Fibroblast of upper back skin (primary cell): ENCODE measurements around the gene ELOVL1.
"Not testable (repeated sequence)": the region's sequence is repeated elsewhere in the genome, so short reads cannot be mapped to it uniquely, and the experiment has no call there.

Experiments
- DNase-seq: peaks from one replicate; pipeline ENCODE4 v3.0.0-alpha.2; 2013

The ELOVL1 gene

DNA sequence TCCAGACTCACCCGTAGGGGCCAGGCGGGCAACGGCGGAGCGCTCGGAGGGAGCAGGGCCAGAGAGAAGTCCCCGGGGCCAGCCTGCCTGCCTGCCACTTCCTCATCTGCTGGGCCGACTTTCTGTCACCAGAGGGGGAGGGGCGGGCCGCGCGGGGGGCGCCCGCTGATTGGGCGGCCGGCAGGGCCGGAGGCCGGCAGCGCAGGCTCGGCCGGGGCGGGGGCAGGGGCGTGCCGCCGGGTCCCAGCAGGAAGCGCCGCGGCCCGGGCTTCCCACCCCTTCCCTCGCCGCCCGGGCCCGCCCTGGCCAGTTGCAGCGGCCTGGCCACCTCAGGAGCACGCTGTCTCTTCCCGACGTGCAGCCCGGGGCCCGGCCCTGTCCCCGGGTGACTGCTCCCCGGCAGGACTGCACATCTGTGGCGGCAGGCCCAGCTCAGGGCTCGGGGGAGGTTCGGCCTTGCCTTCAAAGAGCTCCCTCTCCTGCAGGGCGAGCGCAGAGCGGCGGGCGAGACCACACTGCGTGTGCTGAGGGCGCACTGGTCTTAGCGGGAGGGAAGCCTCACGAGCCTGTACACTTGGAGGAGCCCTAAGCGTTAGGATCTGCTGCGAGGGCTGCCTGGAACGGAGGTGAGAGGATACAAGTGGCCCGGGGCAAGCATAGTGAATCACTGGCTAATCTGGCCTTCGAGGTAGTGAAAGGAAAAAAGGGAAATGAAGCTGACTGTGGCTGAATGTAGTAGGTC lies at the start of gene ELOVL1:
Gene ELOVL1 (minus strand): TSS at position 108 of the 742 bp plus-strand sequence. CDS start 2,402 bp downstream, outside the sequence.
- DNase-seq = peak; percentile 83

DNA sequence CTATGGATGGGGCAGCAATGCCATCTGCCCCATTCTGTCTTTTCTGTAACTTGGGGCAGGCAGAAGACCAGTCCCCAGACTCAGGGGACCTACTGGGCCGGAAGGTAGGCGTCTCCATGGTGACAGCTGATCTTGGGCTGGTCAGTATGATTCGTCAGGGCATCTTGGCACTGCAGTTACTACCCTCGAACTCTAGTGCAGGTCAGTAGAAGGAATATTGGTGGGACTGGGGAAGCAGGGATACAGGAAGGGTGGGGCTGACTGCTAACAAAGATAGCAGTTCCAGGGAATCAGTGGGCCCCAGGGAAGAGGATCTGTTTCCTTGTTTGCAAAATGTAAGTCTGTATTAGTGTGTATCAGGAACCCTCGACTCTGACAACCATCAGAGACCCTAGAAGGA lies 48.1 kb upstream of the ELOVL1 start:
- no peak for DNase-seq

DNA sequence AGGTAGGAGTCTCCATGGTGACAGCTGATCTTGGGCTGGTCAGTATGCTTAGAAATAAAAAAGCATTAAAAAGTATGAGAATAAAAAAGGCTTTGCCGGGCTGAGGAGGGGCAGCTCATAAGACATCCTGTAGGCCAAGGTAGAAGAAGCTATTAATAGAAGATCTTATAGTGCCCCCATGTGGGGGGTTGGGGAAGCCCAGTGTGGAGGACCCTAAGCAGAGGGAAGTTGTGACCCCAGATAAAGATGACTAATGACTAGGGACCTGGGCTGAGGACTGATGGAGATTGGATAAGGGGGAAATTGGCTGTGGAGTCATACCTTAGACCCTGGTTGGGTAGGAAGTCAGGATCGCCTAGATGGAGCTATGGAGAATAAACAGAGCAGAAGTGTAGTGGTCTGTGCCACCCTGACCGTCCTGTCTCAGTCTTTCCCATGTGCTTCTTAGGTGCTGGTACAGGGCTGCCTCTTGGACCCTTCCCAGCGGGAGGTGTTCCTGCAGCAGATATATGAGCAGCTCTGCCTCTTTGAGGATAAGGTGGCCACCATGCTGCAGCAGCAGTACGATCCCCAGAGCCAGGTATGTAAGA lies 46.9 kb upstream of the ELOVL1 start:
- peak; percentile 49 for DNase-seq

DNA sequence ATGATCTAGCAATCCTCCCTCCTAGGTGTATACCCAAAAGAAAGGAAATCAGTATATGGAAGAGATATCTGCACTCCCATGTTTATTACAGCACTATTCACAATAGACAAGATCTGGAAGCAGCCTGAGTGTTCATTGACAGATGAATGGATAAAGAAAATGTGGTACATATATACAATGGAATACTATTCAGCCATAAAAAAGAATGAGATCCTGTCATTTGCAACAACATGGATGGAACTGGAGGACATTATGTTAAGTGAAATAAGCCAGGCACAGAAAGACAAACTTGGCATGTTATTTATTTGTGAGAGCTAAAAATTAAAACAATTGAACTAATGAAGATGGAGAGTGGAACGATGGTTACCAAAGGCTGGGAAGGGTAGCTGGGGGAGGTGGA lies 45.6 kb upstream of the ELOVL1 start:
- not testable (repeated sequence) for DNase-seq

DNA sequence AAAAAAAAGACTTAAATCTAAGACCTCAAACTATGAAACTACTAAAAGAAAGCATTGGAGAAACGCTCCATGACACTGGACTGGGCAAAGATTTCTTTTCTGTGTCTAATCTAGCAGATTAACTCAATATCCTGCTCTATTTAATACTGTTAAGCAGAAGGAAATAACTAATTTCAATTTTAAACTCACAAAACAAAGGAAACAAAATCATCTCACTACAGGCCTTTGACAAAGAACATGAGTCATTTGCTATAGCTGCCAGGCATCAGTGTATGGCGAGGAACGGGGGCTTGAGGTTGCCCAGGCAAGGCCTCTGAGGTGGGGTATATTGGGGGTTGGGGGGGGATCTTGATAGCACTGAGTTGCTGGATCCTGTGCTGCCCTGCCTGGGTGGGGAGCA lies 42.8 kb upstream of the ELOVL1 start:
- no peak for DNase-seq

DNA sequence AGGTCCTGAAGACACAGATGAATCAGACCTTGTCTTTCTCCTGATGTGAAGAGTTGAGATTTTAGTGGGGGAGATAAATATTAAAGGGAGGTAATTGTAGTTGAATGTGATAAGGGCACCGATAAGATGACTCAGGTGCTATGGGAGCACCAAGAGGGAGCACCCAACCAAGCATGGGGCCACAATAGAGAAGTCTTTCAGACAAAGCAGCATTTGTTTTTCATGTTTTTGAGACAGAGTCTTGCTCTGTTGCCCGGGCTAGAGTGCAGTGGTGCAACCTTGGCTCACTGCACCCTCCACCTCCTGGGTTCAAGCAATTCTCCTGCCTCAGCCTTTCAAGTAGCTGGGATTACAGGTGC lies 38.0 kb upstream of the ELOVL1 start:
- no peak for DNase-seq

DNA sequence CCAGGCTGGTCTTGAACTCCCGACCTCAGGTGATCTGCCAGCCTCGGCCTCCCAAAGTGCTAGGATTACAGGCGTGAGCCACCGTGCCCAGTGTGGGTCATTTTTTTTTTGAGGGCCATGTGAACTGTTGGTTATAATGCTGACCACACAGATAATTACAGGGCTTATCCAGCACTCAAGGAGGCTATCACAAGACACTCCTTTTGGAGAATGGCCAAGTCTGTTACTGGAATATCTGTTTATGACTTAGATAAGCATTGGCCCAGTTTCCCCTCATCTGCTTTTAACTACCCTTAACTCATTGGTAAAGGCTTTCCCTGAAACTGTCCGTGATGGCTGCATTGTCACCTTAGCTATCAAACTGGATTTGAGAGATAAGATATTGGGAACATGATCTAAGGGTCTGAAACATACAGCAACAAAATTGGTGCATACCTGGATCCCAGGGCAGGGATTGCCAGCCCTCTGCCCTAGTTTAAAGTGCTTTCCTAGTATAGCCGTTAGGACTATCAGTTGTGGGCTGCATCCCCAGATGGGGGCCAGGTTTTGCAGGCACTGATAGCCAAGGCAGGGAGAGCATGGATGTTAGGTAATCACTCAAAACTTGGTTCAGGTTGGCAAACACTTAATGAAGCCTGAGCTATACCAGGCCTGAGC lies 37.5 kb upstream of the ELOVL1 start:
- DNase-seq = no peak

DNA sequence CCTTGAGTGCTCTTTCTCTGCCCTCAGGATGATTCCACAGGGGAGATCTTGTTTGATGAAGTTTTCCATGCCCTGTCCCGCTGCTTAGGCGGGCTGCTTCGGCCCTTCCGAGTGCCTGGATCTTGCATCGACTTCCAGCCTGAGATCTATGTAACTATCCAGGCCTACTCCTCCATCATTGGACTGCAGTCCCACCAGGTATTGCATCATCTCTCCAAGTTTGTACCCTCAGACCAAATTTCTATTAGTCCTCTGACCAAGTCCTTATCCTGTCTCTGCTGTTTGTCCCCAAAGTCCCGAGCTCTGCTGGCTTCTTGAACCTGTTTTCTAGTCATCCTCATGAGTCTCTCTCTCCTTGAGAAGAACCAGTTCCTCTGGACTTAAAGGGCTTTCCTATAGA lies 36.5 kb upstream of the ELOVL1 start:
- DNase-seq = no peak

DNA sequence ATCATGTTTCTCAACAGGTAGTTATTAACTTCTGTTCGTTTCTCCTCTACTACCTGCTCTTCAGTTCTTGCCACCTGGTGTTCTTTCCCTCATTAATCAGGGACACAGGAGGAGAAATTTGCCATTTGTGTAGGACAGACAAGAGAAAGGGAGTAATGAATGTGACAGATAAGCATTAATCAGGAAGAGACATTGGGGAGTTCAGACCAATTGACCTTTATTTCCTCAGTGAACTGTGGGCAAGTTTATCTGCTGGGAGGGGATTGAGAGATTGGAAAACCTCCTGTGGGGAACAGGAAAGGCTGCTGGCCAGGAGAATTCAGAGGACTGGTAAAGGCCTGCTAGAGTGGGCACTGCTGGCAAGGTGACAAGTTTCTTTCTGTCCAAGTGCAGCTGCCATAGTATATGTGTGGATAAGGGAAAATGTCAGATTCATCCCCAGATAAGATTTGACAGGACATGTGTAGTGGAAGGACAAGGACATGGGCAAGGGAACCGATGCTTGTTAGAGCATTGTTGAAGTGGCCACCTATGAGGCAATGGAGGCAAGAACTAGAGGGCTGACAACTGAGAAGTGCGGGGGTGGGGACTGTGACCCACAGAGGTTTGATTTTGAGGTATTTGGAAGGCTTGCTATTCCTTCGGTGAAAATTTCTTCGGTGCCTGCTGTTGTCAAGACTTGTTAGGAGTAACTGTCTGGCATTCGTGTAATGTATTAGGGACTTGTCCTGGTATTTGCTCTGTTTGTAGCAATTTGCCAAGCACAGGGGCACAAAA lies 34.5 kb upstream of the ELOVL1 start:
- no peak for DNase-seq

DNA sequence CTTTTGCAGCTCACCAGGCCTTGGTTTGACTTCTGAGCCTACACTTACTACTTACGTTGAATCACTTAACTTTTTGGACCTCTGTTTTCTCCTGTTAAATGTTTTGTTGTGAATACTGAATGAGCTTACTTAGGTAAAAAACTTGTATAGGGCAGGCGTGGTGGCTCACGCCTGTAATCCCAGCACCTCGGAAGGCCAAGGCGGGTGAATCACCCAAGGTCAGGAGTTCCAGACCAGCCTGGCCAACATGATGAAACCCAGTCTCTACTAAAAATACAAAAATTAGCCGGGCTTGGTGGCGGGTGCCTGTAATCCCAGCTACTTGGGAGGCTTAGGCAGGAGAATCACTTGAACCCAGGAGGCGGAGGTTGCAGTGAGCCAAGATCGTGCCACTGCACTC lies 32.6 kb upstream of the ELOVL1 start:
- DNase-seq = not testable (repeated sequence)

DNA sequence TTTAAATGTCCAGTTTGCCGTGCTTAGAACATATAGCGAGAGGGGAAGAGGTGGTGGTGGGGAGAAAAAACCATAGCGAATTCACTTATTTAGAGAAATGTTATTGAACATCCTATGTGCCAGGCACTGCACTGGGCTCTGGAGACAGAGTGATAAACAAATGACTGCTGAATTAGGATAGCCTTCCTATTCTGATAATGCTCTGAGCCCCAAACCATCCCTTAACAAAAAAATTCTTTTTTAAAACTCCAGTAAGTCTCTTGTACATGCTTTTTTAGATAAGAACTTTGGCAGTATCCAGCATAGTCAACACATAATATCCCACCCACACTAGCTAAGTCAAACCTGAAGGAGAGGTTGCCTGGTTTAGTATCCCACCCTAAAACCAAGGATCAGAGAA lies 30.4 kb upstream of the ELOVL1 start:
- no peak for DNase-seq

DNA sequence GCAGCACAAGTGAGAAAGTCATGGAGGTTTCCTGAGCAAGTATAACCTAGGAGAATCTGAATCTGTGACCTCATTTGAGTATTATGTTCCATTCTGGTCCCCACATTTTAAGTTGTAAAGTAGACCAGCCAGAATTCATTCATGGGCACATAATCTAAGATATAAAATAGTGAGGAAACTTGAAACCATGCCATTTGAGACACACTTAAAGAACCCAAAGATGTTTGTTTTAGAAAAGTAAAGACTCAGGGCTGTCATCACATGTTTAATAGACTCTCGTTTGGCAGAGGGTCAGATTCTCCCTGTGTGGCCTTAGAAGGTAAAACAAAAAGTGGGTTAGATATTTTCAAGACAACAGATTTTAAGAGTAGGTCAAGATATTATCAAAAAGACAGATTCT lies 28.2 kb upstream of the ELOVL1 start:
- no peak for DNase-seq

DNA sequence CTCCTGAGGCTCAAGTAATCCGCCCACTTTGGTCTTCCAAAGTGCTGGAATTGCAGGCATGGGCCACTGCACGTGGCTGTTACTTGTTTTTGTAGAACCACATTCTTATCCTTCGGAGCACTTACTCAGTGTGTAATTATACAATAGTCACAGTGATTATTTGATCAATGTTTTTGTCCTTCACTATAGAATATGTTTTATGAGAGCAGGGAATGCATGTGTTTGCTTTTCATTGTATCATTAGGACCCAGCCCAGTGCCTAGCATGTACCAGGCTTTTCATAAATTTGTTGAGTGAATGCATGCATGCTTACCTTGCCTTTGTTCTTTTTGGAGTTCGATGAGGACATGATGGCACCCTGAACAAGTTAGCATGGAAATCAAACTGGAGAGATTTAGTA lies 27.7 kb upstream of the ELOVL1 start:
- DNase-seq = no peak

DNA sequence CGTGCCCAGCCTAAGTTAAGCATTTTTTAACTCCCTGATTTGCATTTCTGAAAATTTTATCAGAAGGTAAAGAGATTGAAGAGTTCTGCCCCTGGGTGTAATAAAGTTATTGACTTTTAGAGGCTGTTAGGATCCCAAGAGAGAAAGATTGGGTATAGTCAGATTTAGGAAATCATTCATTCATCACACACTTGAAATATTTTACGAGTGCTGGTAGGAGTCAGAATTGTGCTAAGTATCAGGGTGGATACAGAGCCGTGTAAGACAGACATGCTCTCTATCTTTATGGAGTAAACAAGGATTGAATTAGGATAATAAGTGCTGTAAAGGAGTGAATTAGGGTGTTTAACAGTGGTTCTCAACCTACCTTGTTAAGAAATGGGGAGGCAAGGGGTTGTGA lies 24.9 kb upstream of the ELOVL1 start:
- no peak for DNase-seq

DNA sequence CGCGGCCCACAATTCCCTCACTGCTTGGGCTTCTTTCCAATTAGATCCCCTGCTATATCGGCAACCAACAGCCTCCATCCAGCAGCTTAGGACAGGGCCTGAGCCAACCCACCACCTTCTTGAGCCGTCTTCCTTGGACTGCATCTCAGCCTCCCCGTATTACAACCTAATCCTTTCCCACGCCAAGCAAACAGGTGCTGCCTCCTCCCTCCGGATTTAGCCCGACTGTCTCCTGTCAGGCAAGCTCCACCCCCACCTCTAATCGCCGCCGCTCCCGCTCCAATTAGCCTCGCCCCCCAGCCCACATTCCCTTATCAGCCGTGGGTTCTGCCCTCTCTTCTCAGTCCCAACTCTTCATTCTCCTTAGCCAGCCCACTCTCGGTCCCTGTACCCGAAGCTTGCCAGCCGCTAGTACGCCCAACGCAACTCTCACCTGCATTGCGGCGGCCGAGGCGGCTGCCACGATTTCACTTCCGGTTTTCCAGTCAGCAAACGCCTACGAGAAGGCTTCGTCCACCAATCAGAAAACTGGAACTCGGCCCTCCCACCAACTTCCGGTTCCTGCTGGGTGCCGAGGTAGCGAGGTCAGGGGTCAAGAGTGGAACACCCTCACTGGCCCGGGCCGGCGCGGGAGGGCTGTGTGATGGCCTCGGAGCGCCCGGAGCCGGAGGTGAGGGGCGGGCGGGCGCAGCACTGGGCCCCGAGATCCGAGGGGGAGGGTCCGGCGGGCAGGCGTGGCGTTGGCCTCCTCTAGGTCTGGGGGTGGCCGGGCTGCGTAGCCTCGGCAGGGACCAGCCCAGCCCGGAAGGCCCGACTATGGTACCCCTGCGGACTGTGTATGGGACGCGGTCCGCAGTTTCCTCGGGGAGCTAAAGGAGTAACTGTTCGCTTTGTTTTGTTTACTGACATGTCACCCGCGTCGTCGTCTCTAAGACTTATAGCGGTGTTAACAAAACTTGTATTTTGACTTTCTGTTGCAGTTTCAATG lies 21.8 kb upstream of the ELOVL1 start, which contains the start of the genes MED8 and SZT2:
Gene MED8 (minus strand): TSS at position 475 of the 988 bp plus-strand sequence. CDS start 36 bp downstream, at position 439.
Gene SZT2 (plus strand): TSS at position 574 of the 988 bp plus-strand sequence. CDS start 70 bp downstream, at position 644.
- peak; percentile 94 for DNase-seq

DNA sequence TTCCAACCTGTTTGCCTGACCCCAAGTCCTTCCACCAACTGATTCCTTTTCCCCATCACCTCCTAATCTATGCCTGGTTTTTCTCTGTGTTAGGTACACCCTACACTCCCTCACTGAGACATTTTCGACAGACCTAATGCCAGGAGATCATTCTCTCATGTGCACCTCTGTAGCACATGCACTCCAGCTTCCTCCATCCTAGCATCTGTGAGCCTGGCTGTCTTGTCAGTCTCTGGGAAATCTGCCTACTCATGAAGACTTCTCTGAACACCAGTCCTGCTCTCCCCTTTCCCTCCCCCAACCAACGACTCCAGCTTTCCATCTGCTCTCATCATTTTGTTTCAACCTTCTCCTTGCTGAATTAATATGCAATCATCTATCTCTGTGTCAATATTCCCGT lies 20.8 kb upstream of the ELOVL1 start:
- DNase-seq = no peak

DNA sequence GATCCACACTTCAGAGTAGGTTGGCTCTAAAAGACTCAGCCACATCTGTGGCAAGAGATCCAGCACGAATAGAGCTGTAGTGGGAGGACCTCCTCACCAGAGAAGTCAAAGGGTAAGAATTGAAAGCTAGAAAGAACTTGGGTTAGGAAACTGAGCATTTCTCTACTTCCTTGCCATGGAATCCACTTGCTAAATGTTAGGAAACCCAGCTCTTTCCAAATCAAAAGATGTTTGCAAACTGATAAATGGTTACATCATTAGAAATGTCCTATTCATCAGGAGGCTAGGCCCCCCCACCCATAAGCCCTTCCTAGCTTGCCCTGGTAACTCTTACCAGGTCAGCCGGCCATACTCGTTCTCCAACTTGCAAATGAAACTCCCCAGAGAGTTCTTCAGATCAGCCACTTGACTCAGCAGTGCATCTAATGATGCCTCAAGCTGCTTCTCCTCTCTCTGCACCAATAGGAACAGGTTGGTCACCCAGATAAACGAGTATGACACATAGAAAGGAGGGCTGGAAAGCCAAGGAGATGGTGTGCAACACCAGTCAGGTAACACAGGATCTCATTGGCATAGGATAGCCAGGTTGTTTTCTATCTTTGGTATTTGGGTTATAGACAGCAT lies 20.3 kb upstream of the ELOVL1 start:
- no peak for DNase-seq

DNA sequence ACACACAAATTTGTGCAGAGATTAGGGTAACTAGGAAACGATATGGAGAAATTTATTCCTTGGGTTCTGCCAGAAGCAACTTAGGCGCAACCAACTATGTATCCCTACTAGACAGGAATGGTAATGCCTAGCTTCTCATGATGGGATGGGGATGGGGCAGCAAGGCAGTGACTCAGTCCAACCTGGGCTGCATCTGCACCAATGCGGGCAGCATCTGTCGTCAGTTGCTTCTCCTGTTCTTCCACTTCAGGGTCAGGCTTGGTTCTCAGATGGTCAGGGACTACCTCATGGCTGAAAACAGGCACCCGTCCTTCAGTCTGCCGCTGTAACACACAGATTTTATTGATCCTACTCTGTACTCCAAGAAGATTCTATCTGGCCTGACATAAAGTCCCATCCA lies 18.9 kb upstream of the ELOVL1 start:
- no peak for DNase-seq

DNA sequence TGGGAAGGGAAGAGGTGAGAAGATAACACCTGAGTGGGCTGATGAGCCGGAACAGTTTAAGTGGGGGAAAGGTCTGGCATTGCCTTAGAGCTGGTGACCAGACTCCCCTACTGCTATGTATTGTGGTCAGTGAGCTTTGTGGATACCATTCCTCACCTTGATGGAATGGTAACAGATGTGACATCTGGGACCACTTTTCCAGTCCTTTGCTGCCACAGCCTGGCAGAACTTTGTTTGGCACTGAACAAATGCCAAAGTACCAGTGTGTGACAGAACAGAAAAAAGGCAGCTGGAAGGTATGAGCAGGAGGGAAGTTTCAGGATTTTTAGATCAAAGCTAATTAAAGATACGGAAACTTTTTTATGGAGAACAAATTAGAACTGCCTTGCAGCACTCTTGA lies 15.6 kb upstream of the ELOVL1 start:
- DNase-seq = no peak

DNA sequence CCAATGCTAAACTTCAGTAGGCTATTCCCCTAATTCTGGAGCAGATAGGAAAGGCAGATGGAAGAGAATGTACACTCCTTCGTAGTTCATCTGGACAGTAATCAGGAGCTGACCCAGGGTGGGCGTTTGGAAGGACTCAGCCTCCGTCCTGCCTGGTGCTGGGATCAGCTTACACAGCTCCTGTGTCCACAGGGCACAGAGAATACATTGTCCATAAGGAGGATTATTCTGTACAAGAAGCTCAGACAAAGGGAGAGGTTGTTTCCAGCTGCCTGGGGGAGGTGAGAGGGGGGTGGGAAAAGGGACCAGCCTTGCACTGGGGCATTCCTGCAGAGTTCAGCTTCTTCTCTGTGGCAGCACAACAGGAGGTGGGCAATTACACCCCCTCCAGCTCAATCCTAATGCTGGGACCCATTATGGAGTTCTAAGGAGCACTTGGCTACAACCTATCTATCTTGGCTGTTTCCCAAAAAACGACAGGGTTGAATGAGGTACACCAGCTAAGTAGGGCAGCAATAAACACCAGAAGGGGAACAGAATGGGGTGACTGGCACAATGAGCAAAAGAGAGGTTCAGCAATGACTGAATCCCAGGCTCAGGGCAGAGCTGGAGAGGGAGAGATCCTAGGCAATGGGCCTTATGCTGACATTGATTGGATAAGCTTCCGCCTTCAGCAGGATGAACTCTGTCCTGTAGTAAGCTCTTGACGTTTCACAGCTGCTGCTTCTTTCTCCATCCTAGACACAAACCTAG lies 14.4 kb upstream of the ELOVL1 start:
- DNase-seq = no peak

DNA sequence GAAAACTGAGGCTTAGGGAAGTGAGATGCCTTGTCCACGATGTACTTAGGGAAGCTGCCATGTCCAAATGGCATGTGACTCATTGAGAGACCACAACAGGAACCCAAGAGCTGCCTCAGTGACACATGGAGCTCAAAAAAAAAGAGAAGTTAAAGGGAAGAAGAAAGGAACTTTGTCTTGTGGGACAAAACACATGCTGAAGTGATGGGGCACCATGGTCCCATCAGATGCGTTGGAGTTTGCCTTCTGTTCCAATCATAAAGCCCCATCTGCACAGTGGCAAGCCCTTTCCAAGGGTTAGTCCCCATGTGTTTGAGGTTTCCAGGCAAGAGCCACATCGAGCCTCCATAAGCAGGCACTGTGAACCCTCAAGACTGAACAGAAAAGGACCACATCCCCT lies 13.8 kb upstream of the ELOVL1 start:
- DNase-seq = no peak
